Measurements from ENCODE around the gene PCDHGC3. TPM values are rescaled to one million over a fixed set of nuclear protein-coding genes. Genes with fewer than 3 reads are reported as not detected.

Gene PCDHGC3
- total and polyA plus RNA-seq, 4 donors = 3.7 to 11.0 (median 6.2) TPM

DNA sequence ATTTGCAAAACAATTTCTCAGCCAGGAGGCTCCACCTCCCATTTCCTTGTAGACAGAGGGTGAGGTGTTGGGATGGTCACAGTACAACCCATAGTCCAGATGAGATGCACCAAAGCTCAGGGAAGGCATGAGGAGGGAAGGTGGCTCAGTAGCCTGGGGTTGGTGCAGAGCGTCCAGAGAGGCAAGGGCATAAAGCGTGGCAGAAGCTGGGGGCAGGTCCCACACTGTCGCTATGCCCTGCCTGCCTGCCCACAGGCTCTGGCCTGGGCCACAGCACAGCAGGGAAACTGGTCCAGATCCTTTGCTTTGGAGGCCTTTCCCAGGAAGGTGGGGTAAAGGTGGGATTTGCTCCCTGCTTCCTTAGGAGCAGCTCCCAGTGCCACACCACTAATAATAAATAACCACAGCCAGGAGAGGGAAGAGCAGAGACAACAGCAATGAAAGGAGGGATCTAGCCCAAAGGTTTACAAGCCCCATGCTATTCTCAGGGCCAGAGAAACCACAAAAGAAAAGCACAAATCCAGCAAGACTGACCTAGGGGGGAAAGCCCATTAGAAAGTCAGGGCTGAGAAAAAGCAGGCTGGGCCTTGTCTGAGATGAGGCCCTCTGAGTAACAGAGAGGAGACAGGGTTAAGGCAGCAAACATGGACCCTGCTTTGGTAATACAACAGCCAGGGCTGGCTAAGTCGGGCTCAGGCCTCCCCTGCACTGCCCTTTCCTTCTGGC lies 40.3 kb downstream of the PCDHGC3 start:
- H3K27me3 ChIP-seq (ENCODE audit: control insufficient read depth in 4 of 4, insufficient read depth in 4 of 4, low read length in 3 of 4) = no peaks in the 10 kb centered on the region
- H3K4me1 ChIP-seq (ENCODE audit: control insufficient read depth in 4 of 4, insufficient read depth in 4 of 4, low read length in 3 of 4) = peaks cover 4 to 20% (median 7%) of the 10 kb centered on the region in 4 donors
- no peaks in the 10 kb centered on the region for H3K9me3 ChIP-seq (ENCODE audit: control insufficient read depth in 4 of 4, low read length in 3 of 4)
- peaks cover 17 to 45% (median 40%) of the 10 kb centered on the region in 4 donors for H3K36me3 ChIP-seq (ENCODE audit: control insufficient read depth in 4 of 4, insufficient read depth in 3 of 4, low read depth in 1 of 4, low read length in 3 of 4)
- H3K4me3 ChIP-seq (ENCODE audit: low read depth in 1 of 3, low read length in 3 of 3) = no peak overlapping the region
- peak overlapping the region in 1 of 2 donors; percentile 31 for H3K27ac ChIP-seq (ENCODE audit: low read depth in 1 of 2, low read length in 2 of 2)
- DNase-seq (ENCODE audit: low spot score) = no peak
- TF ChIP-seq HNF4A (conservative IDR thresholded peaks at IDR 0.05) = no peak
- no peak for TF ChIP-seq JUND (IDR thresholded peaks at IDR 0.05)
- no peak for TF ChIP-seq FOXA1 (IDR thresholded peaks at IDR 0.05)
- TF ChIP-seq RAD21 (IDR thresholded peaks at IDR 0.05) = no peak
- TF ChIP-seq RXRA (IDR thresholded peaks at IDR 0.05) = no peak
- TF ChIP-seq, protein P1, sequence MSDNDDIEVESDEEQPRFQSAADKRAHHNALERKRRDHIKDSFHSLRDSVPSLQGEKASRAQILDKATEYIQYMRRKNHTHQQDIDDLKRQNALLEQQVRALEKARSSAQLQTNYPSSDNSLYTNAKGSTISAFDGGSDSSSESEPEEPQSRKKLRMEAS (IDR thresholded peaks at IDR 0.05) = no peak
- no peak for TF ChIP-seq FOXA2 (IDR thresholded peaks at IDR 0.05)
- TF ChIP-seq YY1 (IDR thresholded peaks at IDR 0.05) = no peak
- TF ChIP-seq, protein P2, sequence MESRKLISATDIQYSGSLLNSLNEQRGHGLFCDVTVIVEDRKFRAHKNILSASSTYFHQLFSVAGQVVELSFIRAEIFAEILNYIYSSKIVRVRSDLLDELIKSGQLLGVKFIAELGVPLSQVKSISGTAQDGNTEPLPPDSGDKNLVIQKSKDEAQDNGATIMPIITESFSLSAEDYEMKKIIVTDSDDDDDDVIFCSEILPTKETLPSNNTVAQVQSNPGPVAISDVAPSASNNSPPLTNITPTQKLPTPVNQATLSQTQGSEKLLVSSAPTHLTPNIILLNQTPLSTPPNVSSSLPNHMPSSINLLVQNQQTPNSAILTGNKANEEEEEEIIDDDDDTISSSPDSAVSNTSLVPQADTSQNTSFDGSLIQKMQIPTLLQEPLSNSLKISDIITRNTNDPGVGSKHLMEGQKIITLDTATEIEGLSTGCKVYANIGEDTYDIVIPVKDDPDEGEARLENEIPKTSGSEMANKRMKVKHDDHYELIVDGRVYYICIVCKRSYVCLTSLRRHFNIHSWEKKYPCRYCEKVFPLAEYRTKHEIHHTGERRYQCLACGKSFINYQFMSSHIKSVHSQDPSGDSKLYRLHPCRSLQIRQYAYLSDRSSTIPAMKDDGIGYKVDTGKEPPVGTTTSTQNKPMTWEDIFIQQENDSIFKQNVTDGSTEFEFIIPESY (IDR thresholded peaks at IDR 0.05) = no peak
- no peak for TF ChIP-seq HNF4G (IDR thresholded peaks at IDR 0.05)
- 90% methylated on average over 4 of the region's 4 CpGs for whole genome bisulfite sequencing
- H3K9ac ChIP-seq (ENCODE audit: low read depth in 1 of 2, low read length in 2 of 2) = no peak overlapping the region

DNA sequence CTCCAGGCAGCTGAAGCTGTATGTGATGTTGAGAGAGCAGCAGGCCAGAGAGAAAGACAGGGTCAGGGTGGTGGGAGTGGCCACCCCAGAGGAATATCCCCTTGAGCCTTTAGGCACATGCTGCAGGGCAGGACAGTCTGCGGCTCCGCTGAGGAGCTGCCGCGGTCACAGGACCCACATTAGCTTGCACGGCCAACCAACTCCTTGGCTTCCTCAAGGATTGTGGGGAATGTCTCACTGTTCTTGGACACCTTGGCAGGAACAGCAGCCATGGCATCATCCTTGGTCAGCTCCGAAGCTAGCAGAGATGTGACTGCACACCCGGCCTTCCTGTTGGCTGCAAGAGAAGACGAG lies 40.9 kb downstream of the PCDHGC3 start:
- Histone ChIP-seq H3K27me3 (ENCODE audit: control insufficient read depth in 4 of 4, insufficient read depth in 4 of 4, low read length in 3 of 4) (no peaks in the 10 kb centered on the region), H3K4me3 (ENCODE audit: low read depth in 1 of 3, low read length in 3 of 3) (no peak overlapping the region), H3K4me1 (ENCODE audit: control insufficient read depth in 4 of 4, insufficient read depth in 4 of 4, low read length in 3 of 4) (peaks cover 4 to 20% (median 7%) of the 10 kb centered on the region in 4 donors), H3K9ac (ENCODE audit: low read depth in 1 of 2, low read length in 2 of 2) (no peak overlapping the region), H3K36me3 (ENCODE audit: control insufficient read depth in 4 of 4, insufficient read depth in 3 of 4, low read depth in 1 of 4, low read length in 3 of 4) (peaks cover 17 to 49% (median 40%) of the 10 kb centered on the region in 4 donors), H3K9me3 (ENCODE audit: control insufficient read depth in 4 of 4, low read length in 3 of 4) (no peaks in the 10 kb centered on the region), H3K27ac (ENCODE audit: low read depth in 1 of 2, low read length in 2 of 2) (peak overlapping the region in 1 of 2 donors; percentile 31)
- TF ChIP-seq HNF4A (conservative IDR thresholded peaks at IDR 0.05) = no peak
- no peak for TF ChIP-seq GABPA (IDR thresholded peaks at IDR 0.05 in 1 of 2, conservative IDR thresholded peaks at IDR 0.05 in 1 of 2)
- TF ChIP-seq, protein P3, sequence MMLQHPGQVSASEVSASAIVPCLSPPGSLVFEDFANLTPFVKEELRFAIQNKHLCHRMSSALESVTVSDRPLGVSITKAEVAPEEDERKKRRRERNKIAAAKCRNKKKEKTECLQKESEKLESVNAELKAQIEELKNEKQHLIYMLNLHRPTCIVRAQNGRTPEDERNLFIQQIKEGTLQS (IDR thresholded peaks at IDR 0.05) = no peak
- TF ChIP-seq TAF1 (conservative IDR thresholded peaks at IDR 0.05) = no peak
- TF ChIP-seq NR2F2 (IDR thresholded peaks at IDR 0.05) = no peak
- TF ChIP-seq YY1 (IDR thresholded peaks at IDR 0.05) = no peak
- TF ChIP-seq SP1 (IDR thresholded peaks at IDR 0.05) = no peak
- TF ChIP-seq FOXA2 (IDR thresholded peaks at IDR 0.05) = no peak
- TF ChIP-seq, protein P1 (IDR thresholded peaks at IDR 0.05) = no peak
- no peak for TF ChIP-seq EGR1 (IDR thresholded peaks at IDR 0.05; ENCODE audit: low read depth in 2 of 2)
- TF ChIP-seq, protein P4, sequence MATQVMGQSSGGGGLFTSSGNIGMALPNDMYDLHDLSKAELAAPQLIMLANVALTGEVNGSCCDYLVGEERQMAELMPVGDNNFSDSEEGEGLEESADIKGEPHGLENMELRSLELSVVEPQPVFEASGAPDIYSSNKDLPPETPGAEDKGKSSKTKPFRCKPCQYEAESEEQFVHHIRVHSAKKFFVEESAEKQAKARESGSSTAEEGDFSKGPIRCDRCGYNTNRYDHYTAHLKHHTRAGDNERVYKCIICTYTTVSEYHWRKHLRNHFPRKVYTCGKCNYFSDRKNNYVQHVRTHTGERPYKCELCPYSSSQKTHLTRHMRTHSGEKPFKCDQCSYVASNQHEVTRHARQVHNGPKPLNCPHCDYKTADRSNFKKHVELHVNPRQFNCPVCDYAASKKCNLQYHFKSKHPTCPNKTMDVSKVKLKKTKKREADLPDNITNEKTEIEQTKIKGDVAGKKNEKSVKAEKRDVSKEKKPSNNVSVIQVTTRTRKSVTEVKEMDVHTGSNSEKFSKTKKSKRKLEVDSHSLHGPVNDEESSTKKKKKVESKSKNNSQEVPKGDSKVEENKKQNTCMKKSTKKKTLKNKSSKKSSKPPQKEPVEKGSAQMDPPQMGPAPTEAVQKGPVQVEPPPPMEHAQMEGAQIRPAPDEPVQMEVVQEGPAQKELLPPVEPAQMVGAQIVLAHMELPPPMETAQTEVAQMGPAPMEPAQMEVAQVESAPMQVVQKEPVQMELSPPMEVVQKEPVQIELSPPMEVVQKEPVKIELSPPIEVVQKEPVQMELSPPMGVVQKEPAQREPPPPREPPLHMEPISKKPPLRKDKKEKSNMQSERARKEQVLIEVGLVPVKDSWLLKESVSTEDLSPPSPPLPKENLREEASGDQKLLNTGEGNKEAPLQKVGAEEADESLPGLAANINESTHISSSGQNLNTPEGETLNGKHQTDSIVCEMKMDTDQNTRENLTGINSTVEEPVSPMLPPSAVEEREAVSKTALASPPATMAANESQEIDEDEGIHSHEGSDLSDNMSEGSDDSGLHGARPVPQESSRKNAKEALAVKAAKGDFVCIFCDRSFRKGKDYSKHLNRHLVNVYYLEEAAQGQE (IDR thresholded peaks at IDR 0.05) = no peak
- TF ChIP-seq JUND (IDR thresholded peaks at IDR 0.05) = no peak
- TF ChIP-seq, protein P2 (IDR thresholded peaks at IDR 0.05) = no peak
- TF ChIP-seq, protein P5, sequence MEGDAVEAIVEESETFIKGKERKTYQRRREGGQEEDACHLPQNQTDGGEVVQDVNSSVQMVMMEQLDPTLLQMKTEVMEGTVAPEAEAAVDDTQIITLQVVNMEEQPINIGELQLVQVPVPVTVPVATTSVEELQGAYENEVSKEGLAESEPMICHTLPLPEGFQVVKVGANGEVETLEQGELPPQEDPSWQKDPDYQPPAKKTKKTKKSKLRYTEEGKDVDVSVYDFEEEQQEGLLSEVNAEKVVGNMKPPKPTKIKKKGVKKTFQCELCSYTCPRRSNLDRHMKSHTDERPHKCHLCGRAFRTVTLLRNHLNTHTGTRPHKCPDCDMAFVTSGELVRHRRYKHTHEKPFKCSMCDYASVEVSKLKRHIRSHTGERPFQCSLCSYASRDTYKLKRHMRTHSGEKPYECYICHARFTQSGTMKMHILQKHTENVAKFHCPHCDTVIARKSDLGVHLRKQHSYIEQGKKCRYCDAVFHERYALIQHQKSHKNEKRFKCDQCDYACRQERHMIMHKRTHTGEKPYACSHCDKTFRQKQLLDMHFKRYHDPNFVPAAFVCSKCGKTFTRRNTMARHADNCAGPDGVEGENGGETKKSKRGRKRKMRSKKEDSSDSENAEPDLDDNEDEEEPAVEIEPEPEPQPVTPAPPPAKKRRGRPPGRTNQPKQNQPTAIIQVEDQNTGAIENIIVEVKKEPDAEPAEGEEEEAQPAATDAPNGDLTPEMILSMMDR (IDR thresholded peaks at IDR 0.05; ENCODE audit: low read depth, low read length, missing input control) = no peak
- TF ChIP-seq FOXA1 (IDR thresholded peaks at IDR 0.05) = no peak
- no peak for TF ChIP-seq RAD21 (IDR thresholded peaks at IDR 0.05)
- TF ChIP-seq HNF4G (IDR thresholded peaks at IDR 0.05) = no peak
- TF ChIP-seq RXRA (IDR thresholded peaks at IDR 0.05) = no peak
- no peak for DNase-seq (ENCODE audit: low spot score)
- WGBS = 83% methylated on average over 8 of the region's 8 CpGs

All from liver (tissue), 9 donors.